ENCODE results near the gene NTRK3. TPM values are rescaled to one million over a fixed set of nuclear protein-coding genes. Genes with fewer than 3 reads are reported as not detected.

NTRK3 gene
- total and polyA plus RNA-seq, 2 donors (not counting 3 experiments of a cell fraction or from before 2014, with no cell fraction given), result not detected

DNA sequence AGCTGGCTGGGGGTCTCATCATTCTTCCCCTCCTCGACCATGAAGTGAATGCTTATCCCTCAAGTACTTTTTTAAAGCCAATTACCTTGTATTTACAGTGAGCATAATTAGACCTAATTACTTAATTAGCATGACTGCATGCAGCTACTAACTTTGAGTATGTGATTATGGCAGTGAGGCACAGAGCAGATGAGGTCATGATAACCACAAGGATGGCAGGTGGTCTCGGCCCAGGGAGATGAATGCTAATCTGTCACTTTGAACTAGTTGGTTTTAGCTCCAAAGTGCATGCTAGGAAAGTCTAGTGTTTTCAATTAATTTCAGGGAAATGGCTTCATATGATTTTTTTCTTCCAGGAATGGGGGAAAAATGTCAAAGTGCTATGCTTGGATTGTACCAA lies 233.8 kb downstream of the NTRK3 start:
- no peaks in the 10 kb centered on the region for H3K9me1 ChIP-seq (replicated peaks; ENCODE audit: control insufficient read depth, extremely low read depth, insufficient read depth, low read length)
- H3K4me2 ChIP-seq (ENCODE audit: insufficient read depth, low read length), result no peak overlapping the region
- CTCF ChIA-PET, result no interaction called here
- TF ChIP-seq JUN (IDR thresholded peaks at IDR 0.05; ENCODE audit: borderline replicate concordance, insufficient read depth, insufficient read length, low read depth), result no peak
- TF ChIP-seq, protein P1, sequence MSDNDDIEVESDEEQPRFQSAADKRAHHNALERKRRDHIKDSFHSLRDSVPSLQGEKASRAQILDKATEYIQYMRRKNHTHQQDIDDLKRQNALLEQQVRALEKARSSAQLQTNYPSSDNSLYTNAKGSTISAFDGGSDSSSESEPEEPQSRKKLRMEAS (IDR thresholded peaks at IDR 0.05; ENCODE audit: insufficient read depth, insufficient read length), result no peak
- no peak for TF ChIP-seq POLR2AphosphoS5 (IDR thresholded peaks at IDR 0.05; ENCODE audit: insufficient read depth, low read depth, low read length)
- TF ChIP-seq, protein P2, sequence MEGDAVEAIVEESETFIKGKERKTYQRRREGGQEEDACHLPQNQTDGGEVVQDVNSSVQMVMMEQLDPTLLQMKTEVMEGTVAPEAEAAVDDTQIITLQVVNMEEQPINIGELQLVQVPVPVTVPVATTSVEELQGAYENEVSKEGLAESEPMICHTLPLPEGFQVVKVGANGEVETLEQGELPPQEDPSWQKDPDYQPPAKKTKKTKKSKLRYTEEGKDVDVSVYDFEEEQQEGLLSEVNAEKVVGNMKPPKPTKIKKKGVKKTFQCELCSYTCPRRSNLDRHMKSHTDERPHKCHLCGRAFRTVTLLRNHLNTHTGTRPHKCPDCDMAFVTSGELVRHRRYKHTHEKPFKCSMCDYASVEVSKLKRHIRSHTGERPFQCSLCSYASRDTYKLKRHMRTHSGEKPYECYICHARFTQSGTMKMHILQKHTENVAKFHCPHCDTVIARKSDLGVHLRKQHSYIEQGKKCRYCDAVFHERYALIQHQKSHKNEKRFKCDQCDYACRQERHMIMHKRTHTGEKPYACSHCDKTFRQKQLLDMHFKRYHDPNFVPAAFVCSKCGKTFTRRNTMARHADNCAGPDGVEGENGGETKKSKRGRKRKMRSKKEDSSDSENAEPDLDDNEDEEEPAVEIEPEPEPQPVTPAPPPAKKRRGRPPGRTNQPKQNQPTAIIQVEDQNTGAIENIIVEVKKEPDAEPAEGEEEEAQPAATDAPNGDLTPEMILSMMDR (IDR thresholded peaks at IDR 0.05; ENCODE audit: extremely low read depth in 1 of 2, insufficient read depth in 1 of 2, low read depth in 1 of 2, low read length in 2 of 2), result no peak
- TF ChIP-seq FOS (IDR thresholded peaks at IDR 0.05; ENCODE audit: borderline replicate concordance, insufficient read depth, low read length), result no peak
- TF ChIP-seq MYC (IDR thresholded peaks at IDR 0.05; ENCODE audit: low read depth, low read length), result no peak
- no peak for TF ChIP-seq EZH2 (IDR thresholded peaks at IDR 0.05; ENCODE audit: borderline replicate concordance, low read depth, low read length, severe bottlenecking)
- TF ChIP-seq GATA2 (IDR thresholded peaks at IDR 0.05; ENCODE audit: insufficient read depth, insufficient read length, low read depth, low read length), result no peak
- TF ChIP-seq POLR2A (IDR thresholded peaks at IDR 0.05; ENCODE audit: low read depth, low read length), result no peak
- no peak overlapping the region for H3K9ac ChIP-seq (replicated peaks; ENCODE audit: extremely low read depth, insufficient read depth, low read length)
- no peak for DNase-seq (ENCODE audit: low read depth, low spot score)
- H3K4me1 ChIP-seq (ENCODE audit: control insufficient read depth, extremely low read depth, insufficient read depth, low read length), result no peaks in the 10 kb centered on the region
- no peak for FAIRE-seq
- no peaks in the 10 kb centered on the region for H4K20me1 ChIP-seq (replicated peaks; ENCODE audit: control insufficient read depth, extremely low read depth, insufficient read depth, low read length)
- intact Hi-C loops (cut with micrococcal nuclease), result no loop called here
- POLR2A ChIA-PET, result no interaction called here
- no peak overlapping the region for H3K4me3 ChIP-seq (replicated peaks in 1 of 3; ENCODE audit: insufficient read depth in 1 of 3, low read depth in 1 of 3, low read length in 3 of 3)
- H2AFZ ChIP-seq (ENCODE audit: low read depth, low read length), result no peak overlapping the region
- H3K9me3 ChIP-seq (replicated peaks; ENCODE audit: control insufficient read depth, insufficient read depth, low read length), result peaks cover 10% of the 10 kb centered on the region
- H3K79me2 ChIP-seq (ENCODE audit: control insufficient read depth, insufficient read depth, low read length), result no peaks in the 10 kb centered on the region
- H3K36me3 ChIP-seq (ENCODE audit: control insufficient read depth in 2 of 2, extremely low read depth in 1 of 2, insufficient read depth in 2 of 2, low read length in 2 of 2), result no peaks in the 10 kb centered on the region
- no peak overlapping the region for H3K27ac ChIP-seq (ENCODE audit: insufficient read depth, low read depth, low read length)
- no TSS peak for BruUV-seq (replicated peaks)
- dilution Hi-C loops (cut with MboI; ENCODE audit: extremely low pct_ligation_motif_present, low sequenced_read_pairs), result no loop called here
- H3K27me3 ChIP-seq (ENCODE audit: control insufficient read depth in 2 of 2, insufficient read depth in 2 of 2, low read length in 2 of 2), result no peaks in the 10 kb centered on the region

Data from endothelial cell of umbilical vein (primary cell).